HG02938 (cell line): ENCODE measurements around the gene PFKFB4.
"Not testable (repeated sequence)": the region's sequence is repeated elsewhere in the genome, so short reads cannot be mapped to it uniquely, and the experiment has no call there.

Experiments
- ATAC-seq: cut with Tn5 transposase; IDR thresholded peaks from one replicate; pipeline ENCODE4 v1.9.1; 2021; ENCODE audit warnings: mild to moderate bottlenecking, moderate library complexity; ENCODE audit not compliant: unreplicated experiment

Gene PFKFB4

GRCh38 chr3:48561045-48561736 lies 4.6 kb upstream of the PFKFB4 start:
- ATAC-seq: no peak

GRCh38 chr3:48560648-48561018 lies 4.0 kb upstream of the PFKFB4 start:
- no peak for ATAC-seq

- no peak for ATAC-seq
Measured at GRCh38 chr3:48558493-48559134, 2.0 kb upstream of the PFKFB4 start.

- no peak for ATAC-seq
Measured at GRCh38 chr3:48555949-48556795, 431 bp downstream of the PFKFB4 start.

- ATAC-seq: no peak
Measured at GRCh38 chr3:48555231-48555948, 1.2 kb downstream of the PFKFB4 start.

- no peak for ATAC-seq
Measured at GRCh38 chr3:48553886-48554845, 2.4 kb downstream of the PFKFB4 start.

GRCh38 chr3:48553361-48553760 lies 3.2 kb downstream of the PFKFB4 start:
- ATAC-seq: no peak

- ATAC-seq: no peak
Measured at GRCh38 chr3:48552111-48552951, 4.3 kb downstream of the PFKFB4 start.

- ATAC-seq: not testable (repeated sequence)
Measured at GRCh38 chr3:48551651-48552050, 5.0 kb downstream of the PFKFB4 start.

GRCh38 chr3:48548729-48549705 lies 7.6 kb downstream of the PFKFB4 start:
- no peak for ATAC-seq

GRCh38 chr3:48548126-48548525 lies 8.5 kb downstream of the PFKFB4 start:
- no peak for ATAC-seq

- ATAC-seq: no peak
Measured at GRCh38 chr3:48546203-48546829, 10.3 kb downstream of the PFKFB4 start.

- no peak for ATAC-seq
Measured at GRCh38 chr3:48544141-48544540, 12.5 kb downstream of the PFKFB4 start.

GRCh38 chr3:48543271-48543866 lies 13.2 kb downstream of the PFKFB4 start:
- ATAC-seq: no peak

GRCh38 chr3:48538451-48538850 lies 18.2 kb downstream of the PFKFB4 start:
- ATAC-seq: no peak

- ATAC-seq: no peak
Measured at GRCh38 chr3:48536785-48537184, 19.8 kb downstream of the PFKFB4 start.

GRCh38 chr3:48536116-48536515 lies 20.5 kb downstream of the PFKFB4 start:
- ATAC-seq: no peak
